K562 (cell line): ENCODE measurements around the gene CYP2C18. TPM values are rescaled to one million over a fixed set of nuclear protein-coding genes. Genes with fewer than 3 reads are reported as not detected.

Experiments
- ATAC-seq: fragments of 200-7000 bp; cut with Tn5 transposase; 3 replicates; pipeline ENCODE4 v1.9.1; 2020; ENCODE audit warnings: moderate library complexity
- BruUV-seq: library from RNA; stranded (reverse); fragments of 400-500 nt; replicated peaks from 2 replicates; lab custom pipeline; 2021; lab: Mats Ljungman, UMichigan
- CTCF ChIA-PET: fragments of 300-600 bp; formaldehyde crosslinking; extraction: SDS; loops from one replicate; lab custom pipeline; 2021; ENCODE audit warnings: low intra/inter-chr PET ratio; lab: Yijun Ruan, JAX
- POLR2A ChIA-PET: fragments of 300-600, 350-650 bp; sonication (Branson Sonifier 250); formaldehyde crosslinking; extraction: SDS; loops from one replicate; lab custom pipeline; 2021; ENCODE audit warnings: antibody characterized with exemption, inconsistent platforms; lab: Yijun Ruan, JAX
- DNase-seq, 4 experiments: peaks; one replicate each; pipeline versions ENCODE4 v3.0.0 to v3.0.0-alpha.2; 2011 to 2018; ENCODE audit warnings: low spot score in 3 of 4, mixed read lengths in 3 of 4; ENCODE audit errors: extremely low read depth in 1 of 4
- FAIRE-seq: peaks from 2 replicates; lab custom pipeline; 2011; peaks lifted over from hg19 to GRCh38; lab: Jason Lieb, UNC
- H2AFZ ChIP-seq: 2 replicates; pipeline ENCODE4 v1.6.0; 2011; ENCODE audit warnings: low read depth, low read length, control low read depth, inconsistent platforms
- H3K27ac ChIP-seq: fragments of 200-600 bp; 3 replicates; pipeline ENCODE4 v1.8.0; 2011; ENCODE audit warnings: low read depth, mild to moderate bottlenecking, control low read depth, inconsistent platforms, low read length, moderate library complexity, mixed read lengths; ENCODE audit errors: extremely low read depth
- H3K27me3 ChIP-seq, 2 experiments: fragments of 300-600 bp in 1 of 2; 2 replicates in 1 of 2; 3 replicates in 1 of 2; pipeline versions ENCODE4 v1.6.0 to v1.8.0; 2011; ENCODE audit warnings: inconsistent platforms in 2 of 2, low read length in 2 of 2, mild to moderate bottlenecking in 1 of 2, mixed read lengths in 1 of 2, moderate library complexity in 1 of 2; ENCODE audit not compliant: control insufficient read depth in 2 of 2, insufficient read depth in 2 of 2
- H3K36me3 ChIP-seq: fragments of 300-600 bp; 3 replicates; pipeline ENCODE4 v1.8.0; 2011; ENCODE audit warnings: mild to moderate bottlenecking, low read length, inconsistent platforms; ENCODE audit not compliant: control insufficient read depth, insufficient read depth
- H3K4me1 ChIP-seq, 2 experiments: fragments of 200-600 bp in 1 of 2; replicated peaks in 1 of 2; 2 replicates in 1 of 2; 3 replicates in 1 of 2; pipeline versions ENCODE4 v1.5.1 to v1.8.0; 2011; ENCODE audit warnings: inconsistent platforms in 2 of 2, low read length in 2 of 2, mild to moderate bottlenecking in 1 of 2, mixed read lengths in 1 of 2, moderate library complexity in 1 of 2; ENCODE audit not compliant: control insufficient read depth in 2 of 2, insufficient read depth in 2 of 2
- H3K4me2 ChIP-seq: 2 replicates; pipeline ENCODE4 v1.6.1; 2011; ENCODE audit warnings: low read length, control low read depth, inconsistent platforms, mixed read lengths; ENCODE audit not compliant: insufficient read depth
- H3K4me3 ChIP-seq: fragments of 200-600 bp; sonication (generic), shearing (Covaris generic); 2 replicates; pipeline ENCODE4 v1.5.1; 2016; ENCODE audit warnings: control low read depth, inconsistent platforms
- H3K79me2 ChIP-seq: fragments of 200-600 bp; 3 replicates; pipeline ENCODE4 v1.8.0; 2011; ENCODE audit warnings: low read length, inconsistent platforms; ENCODE audit not compliant: control insufficient read depth, insufficient read depth
- H3K9ac ChIP-seq, 2 experiments: 2 replicates each; pipeline versions ENCODE4 v1.6.0 to v1.6.1; 2011; ENCODE audit warnings: low read depth in 2 of 2, low read length in 2 of 2, control low read depth in 1 of 2, inconsistent platforms in 1 of 2, mild to moderate bottlenecking in 1 of 2, mixed read lengths in 1 of 2; ENCODE audit not compliant: insufficient read depth in 1 of 2
- H3K9me1 ChIP-seq: one replicate; pipeline ENCODE4 v1.6.0; 2011; ENCODE audit warnings: inconsistent platforms, mild to moderate bottlenecking, low read length, moderate library complexity; ENCODE audit not compliant: control insufficient read depth, insufficient read depth
- H3K9me3 ChIP-seq: replicated peaks from 2 replicates; pipeline ENCODE4 v1.5.1; 2011; ENCODE audit warnings: low read depth, low read length, inconsistent platforms; ENCODE audit not compliant: control insufficient read depth, insufficient read depth
- H4K20me1 ChIP-seq: replicated peaks from 2 replicates; pipeline ENCODE4 v1.6.1; 2011; ENCODE audit warnings: low read length, inconsistent platforms, mixed read lengths; ENCODE audit not compliant: control insufficient read depth, insufficient read depth
- FOXA1 ChIP-seq: fragments of 450-650 bp; IDR thresholded peaks from 2 replicates; pipeline ENCODE4 v1.6.1; 2016; ENCODE audit warnings: mild to moderate bottlenecking, borderline replicate concordance
- MECOM ChIP-seq: fragments of 250-450 bp; sonication (Bioruptor Pico); IDR thresholded peaks from 2 replicates; pipeline ENCODE4 v1.8.0; 2022; ENCODE audit warnings: inconsistent platforms
- TRIM24 ChIP-seq, 2 experiments: fragments of 450-650 bp; IDR thresholded peaks; 2 replicates each; pipeline ENCODE4 v1.6.1; 2016
- in situ Hi-C: fragments of 300-500 bp; cut with MboI; formaldehyde crosslinking; loops from 4 replicates; pipeline ENCODE4 v1.15.0; 2018; ENCODE audit warnings: inconsistent platforms, mixed read lengths
- intact Hi-C: fragments of 100-400 bp; cut with micrococcal nuclease; formaldehyde crosslinking; loops from 2 replicates; pipeline ENCODE4 v1.14.2; 2022
- polyA plus RNA-seq, 8 experiments: library from polyadenylated mRNA; depleted of rRNA in 4 of 8; stranded (reverse) in 5 of 8; unstranded in 3 of 8; fragments of >200 nt; fragmentation: Nextera tagmentation in 2 of 8; fragmentation: Illumina TruSeq in 1 of 8; extraction: Ambion mirVana in 2 of 8; extraction: Trizol in 1 of 8; gene quantifications; 2 replicates each; pipeline versions ENCODE4 v1.2.1 to v1.2.3, GENCODE V29; 2011 to 2014; ENCODE audit warnings: inconsistent platforms in 1 of 8, missing spikeins in 1 of 8
- total RNA-seq, 7 experiments: library from RNA; depleted of rRNA in 6 of 7; stranded (reverse); fragments of >200 nt in 6 of 7; fragmentation: Illumina TruSeq in 2 of 7; extraction: Trizol in 2 of 7; gene quantifications; 2 replicates each; pipeline versions ENCODE4 v1.2.1 to v1.2.3, GENCODE V29; 2011 to 2021; ENCODE audit warnings: low replicate concordance in 1 of 7
- TF ChIP-seq, protein P1 (sequence below): sonication (generic); formaldehyde crosslinking; IDR thresholded peaks from 2 replicates; pipeline ENCODE4 v1.8.1; 2022; ENCODE audit warnings: missing genetic modification reagents
- TF ChIP-seq, protein P2 (sequence below): fragments of 200-800 bp; sonication (Bioruptor generic); IDR thresholded peaks from 2 replicates; pipeline ENCODE4 v1.6.1; 2016; ENCODE audit warnings: missing genetic modification characterization, missing compliant biosample characterization

Gene CYP2C18
- total and polyA plus RNA-seq, 9 of the 15 experiments (the other 6 are each of a cell fraction or from before 2014, with no cell fraction given), result not detected

DNA sequence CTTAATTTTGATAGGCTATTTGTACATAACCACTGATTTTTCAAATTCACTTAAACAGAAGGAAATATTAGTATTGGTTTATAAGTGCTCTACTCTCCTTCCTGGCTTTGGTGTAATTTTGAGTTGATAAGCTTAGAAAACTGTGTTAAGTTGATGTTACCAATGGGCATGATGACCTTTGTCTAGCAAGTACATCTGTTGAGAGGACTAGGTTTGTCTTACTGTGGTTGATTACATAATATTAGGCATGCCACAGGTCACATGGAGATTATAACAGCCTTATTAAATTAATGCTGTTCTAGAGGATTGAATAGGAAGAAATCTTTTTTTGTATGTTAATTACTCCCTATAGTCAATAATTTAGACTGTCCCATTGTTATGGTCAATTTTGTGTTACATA lies 27.0 kb downstream of the CYP2C18 start:
- BruUV-seq, result no TSS peak
- no peak for FAIRE-seq
- Histone ChIP-seq H3K4me1 (no peaks in the 10 kb centered on the region), H3K36me3 (no peaks in the 10 kb centered on the region), H2AFZ (no peak overlapping the region), H3K4me3 (no peak overlapping the region), H4K20me1 (no peaks in the 10 kb centered on the region), H3K27me3 (no peaks in the 10 kb centered on the region), H3K4me2 (no peak overlapping the region)
- intact Hi-C loops, result no loop called here
- POLR2A ChIA-PET, result no interaction called here
- no peak for TF ChIP-seq FOXA1
- TF ChIP-seq, protein P1, sequence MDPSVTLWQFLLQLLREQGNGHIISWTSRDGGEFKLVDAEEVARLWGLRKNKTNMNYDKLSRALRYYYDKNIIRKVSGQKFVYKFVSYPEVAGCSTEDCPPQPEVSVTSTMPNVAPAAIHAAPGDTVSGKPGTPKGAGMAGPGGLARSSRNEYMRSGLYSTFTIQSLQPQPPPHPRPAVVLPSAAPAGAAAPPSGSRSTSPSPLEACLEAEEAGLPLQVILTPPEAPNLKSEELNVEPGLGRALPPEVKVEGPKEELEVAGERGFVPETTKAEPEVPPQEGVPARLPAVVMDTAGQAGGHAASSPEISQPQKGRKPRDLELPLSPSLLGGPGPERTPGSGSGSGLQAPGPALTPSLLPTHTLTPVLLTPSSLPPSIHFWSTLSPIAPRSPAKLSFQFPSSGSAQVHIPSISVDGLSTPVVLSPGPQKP (CRISPR knock-in tag), result no peak
- TF ChIP-seq, protein P2, sequence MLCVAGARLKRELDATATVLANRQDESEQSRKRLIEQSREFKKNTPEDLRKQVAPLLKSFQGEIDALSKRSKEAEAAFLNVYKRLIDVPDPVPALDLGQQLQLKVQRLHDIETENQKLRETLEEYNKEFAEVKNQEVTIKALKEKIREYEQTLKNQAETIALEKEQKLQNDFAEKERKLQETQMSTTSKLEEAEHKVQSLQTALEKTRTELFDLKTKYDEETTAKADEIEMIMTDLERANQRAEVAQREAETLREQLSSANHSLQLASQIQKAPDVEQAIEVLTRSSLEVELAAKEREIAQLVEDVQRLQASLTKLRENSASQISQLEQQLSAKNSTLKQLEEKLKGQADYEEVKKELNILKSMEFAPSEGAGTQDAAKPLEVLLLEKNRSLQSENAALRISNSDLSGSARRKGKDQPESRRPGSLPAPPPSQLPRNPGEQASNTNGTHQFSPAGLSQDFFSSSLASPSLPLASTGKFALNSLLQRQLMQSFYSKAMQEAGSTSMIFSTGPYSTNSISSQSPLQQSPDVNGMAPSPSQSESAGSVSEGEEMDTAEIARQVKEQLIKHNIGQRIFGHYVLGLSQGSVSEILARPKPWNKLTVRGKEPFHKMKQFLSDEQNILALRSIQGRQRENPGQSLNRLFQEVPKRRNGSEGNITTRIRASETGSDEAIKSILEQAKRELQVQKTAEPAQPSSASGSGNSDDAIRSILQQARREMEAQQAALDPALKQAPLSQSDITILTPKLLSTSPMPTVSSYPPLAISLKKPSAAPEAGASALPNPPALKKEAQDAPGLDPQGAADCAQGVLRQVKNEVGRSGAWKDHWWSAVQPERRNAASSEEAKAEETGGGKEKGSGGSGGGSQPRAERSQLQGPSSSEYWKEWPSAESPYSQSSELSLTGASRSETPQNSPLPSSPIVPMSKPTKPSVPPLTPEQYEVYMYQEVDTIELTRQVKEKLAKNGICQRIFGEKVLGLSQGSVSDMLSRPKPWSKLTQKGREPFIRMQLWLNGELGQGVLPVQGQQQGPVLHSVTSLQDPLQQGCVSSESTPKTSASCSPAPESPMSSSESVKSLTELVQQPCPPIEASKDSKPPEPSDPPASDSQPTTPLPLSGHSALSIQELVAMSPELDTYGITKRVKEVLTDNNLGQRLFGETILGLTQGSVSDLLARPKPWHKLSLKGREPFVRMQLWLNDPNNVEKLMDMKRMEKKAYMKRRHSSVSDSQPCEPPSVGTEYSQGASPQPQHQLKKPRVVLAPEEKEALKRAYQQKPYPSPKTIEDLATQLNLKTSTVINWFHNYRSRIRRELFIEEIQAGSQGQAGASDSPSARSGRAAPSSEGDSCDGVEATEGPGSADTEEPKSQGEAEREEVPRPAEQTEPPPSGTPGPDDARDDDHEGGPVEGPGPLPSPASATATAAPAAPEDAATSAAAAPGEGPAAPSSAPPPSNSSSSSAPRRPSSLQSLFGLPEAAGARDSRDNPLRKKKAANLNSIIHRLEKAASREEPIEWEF (CRISPR knock-in tag), result no peak
- no peak for TF ChIP-seq TRIM24 (IDR thresholded peaks at IDR 0.05)
- TF ChIP-seq MECOM, result no peak
- TF ChIP-seq, all 486 proteins: peak for 0
- Histone ChIP-seq H3K79me2 (no peaks in the 10 kb centered on the region), H3K27ac (no peak overlapping the region), H3K9ac (no peak overlapping the region), H3K9me1 (no peaks in the 10 kb centered on the region), H3K9me3 (no peaks in the 10 kb centered on the region)
- in situ Hi-C loops, result no loop called here
- DNase-seq (no peak), ATAC-seq (no peak)
- CTCF ChIA-PET, result interaction anchor here (0.6 kb wide), 1 partner anchor 583 kb away, joined by 3 read pairs; no protein-coding TSS in a partner anchor
